ENCODE data around the gene SCUBE1. TPM values are rescaled to one million over a fixed set of nuclear protein-coding genes. Genes with fewer than 3 reads are reported as not detected.

Gene SCUBE1
- total RNA-seq, 4 donors from 2014 or later, result 81.3 to 214 (median 141) TPM

- WGBS, 2 donors, result 4 to 7% methylated on average over 16 to 19 of the region's 22 CpGs
- Histone ChIP-seq H3K27ac (peak overlapping the region; percentile 61 to 91 (median 82)), H3K9me3 (no peaks in the 10 kb centered on the region), H3K4me1 (peaks cover 0 to 56% (median 11%) of the 10 kb centered on the region in 4 donors), H3K36me3 (peaks cover 0 to 8% (median 0%) of the 10 kb centered on the region in 3 donors), H3K4me3 (peak overlapping the region; percentile 76 to 93 (median 84)), H3K27me3 (no peaks in the 10 kb centered on the region)
- TF ChIP-seq CTCF (IDR thresholded peaks at IDR 0.05) (no peak), EP300 (IDR thresholded peaks at IDR 0.05) (peak in 1 of 2 donors; percentile 47), POLR2A (IDR thresholded peaks at IDR 0.05) (peak in 1 of 2 donors; percentile 18)
- DNase-seq (ENCODE audit: low spot score in 2 of 2), result peak; percentile 39 to 53
These were observed 190.7 kb downstream of the SCUBE1 start for GRCh38 chr22:43152357-43153071.

- no peak for DNase-seq (ENCODE audit: low spot score in 2 of 2)
- Histone ChIP-seq H3K27me3 (no peaks in the 10 kb centered on the region), H3K9me3 (no peaks in the 10 kb centered on the region), H3K4me3 (peak overlapping the region; percentile 76 to 93 (median 84)), H3K27ac (peak overlapping the region; percentile 61 to 91 (median 82)), H3K36me3 (peaks cover 0 to 8% (median 0%) of the 10 kb centered on the region in 3 donors), H3K4me1 (peaks cover 0 to 54% (median 11%) of the 10 kb centered on the region in 4 donors)
- no peak for TF ChIP-seq EP300 (IDR thresholded peaks at IDR 0.05)
- no peak for TF ChIP-seq CTCF (IDR thresholded peaks at IDR 0.05)
- TF ChIP-seq POLR2A (IDR thresholded peaks at IDR 0.05), result no peak
- WGBS, 2 donors, result 10 to 13% methylated on average over 14 to 18 of the region's 18 CpGs
These were observed 191.2 kb downstream of the SCUBE1 start for GRCh38 chr22:43152003-43152356.

GRCh38 chr22:43151251-43152002, 191.7 kb downstream of the SCUBE1 start, which contains the start of gene TSPO:
Gene TSPO, plus strand, starts transcription at chr22:43151559. Its CDS starts 7,680 bp downstream, at chr22:43159239.
- DNase-seq (ENCODE audit: low spot score in 2 of 2), result peak; percentile 63 to 70
- 2 to 4% methylated on average over 12 to 49 of the region's 75 CpGs for WGBS, 2 donors
- no peaks in the 10 kb centered on the region for H3K9me3 ChIP-seq
- no peaks in the 10 kb centered on the region for H3K27me3 ChIP-seq
- peaks cover 0 to 49% (median 11%) of the 10 kb centered on the region in 4 donors for H3K4me1 ChIP-seq
- peaks cover 0 to 8% (median 0%) of the 10 kb centered on the region in 3 donors for H3K36me3 ChIP-seq
- H3K4me3 ChIP-seq, result peak within 1 kb of the TSS; percentile 76 to 93 (median 84)
- TF ChIP-seq POLR2A (IDR thresholded peaks at IDR 0.05) (peak; percentile 14 to 39), CTCF (IDR thresholded peaks at IDR 0.05) (no peak), EP300 (IDR thresholded peaks at IDR 0.05) (peak in 1 of 2 donors; percentile 75)
- peak within 1 kb of the TSS; percentile 61 to 91 (median 82) for H3K27ac ChIP-seq

GRCh38 chr22:43150731-43151206, 192.4 kb downstream of the SCUBE1 start:
- WGBS, 2 donors, result 57 to 75% methylated on average over 9 to 15 of the region's 15 CpGs
- no peaks in the 10 kb centered on the region for H3K9me3 ChIP-seq
- H3K4me1 ChIP-seq, result peaks cover 0 to 42% (median 11%) of the 10 kb centered on the region in 4 donors
- H3K4me3 ChIP-seq, result peak overlapping the region; percentile 76 to 93 (median 84)
- TF ChIP-seq CTCF (IDR thresholded peaks at IDR 0.05), result no peak
- TF ChIP-seq POLR2A (IDR thresholded peaks at IDR 0.05), result no peak
- TF ChIP-seq EP300 (IDR thresholded peaks at IDR 0.05), result no peak
- no peaks in the 10 kb centered on the region for H3K27me3 ChIP-seq
- no peak for DNase-seq (ENCODE audit: low spot score in 2 of 2)
- H3K27ac ChIP-seq, result peak overlapping the region; percentile 61 to 91 (median 82)
- H3K36me3 ChIP-seq, result peaks cover 0 to 6% (median 0%) of the 10 kb centered on the region in 3 donors
